ENCODE data around the gene RPS19BP1.

RPS19BP1 gene

DNA sequence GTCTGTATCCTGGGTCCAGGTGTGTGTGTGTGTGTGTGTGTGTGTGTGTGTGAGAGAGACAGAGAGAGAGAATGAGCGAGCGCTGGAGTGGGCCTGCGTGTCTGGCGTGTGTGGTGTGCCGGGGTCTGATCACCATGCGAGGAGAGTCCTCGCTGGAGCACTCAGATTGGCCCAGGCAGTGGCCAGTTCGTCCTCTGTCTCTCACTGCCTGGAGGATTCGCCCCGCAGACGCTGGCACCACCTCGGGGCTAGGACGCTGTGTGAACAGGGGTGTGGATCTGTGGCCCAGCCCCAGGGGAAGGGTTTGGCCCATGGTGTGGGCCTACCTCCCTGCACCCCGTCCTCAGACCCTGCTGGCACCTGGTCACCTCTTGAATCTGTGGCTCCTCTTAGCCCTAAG is 26.4 kb upstream of the RPS19BP1 start:
- DNase-seq = no peak

DNA sequence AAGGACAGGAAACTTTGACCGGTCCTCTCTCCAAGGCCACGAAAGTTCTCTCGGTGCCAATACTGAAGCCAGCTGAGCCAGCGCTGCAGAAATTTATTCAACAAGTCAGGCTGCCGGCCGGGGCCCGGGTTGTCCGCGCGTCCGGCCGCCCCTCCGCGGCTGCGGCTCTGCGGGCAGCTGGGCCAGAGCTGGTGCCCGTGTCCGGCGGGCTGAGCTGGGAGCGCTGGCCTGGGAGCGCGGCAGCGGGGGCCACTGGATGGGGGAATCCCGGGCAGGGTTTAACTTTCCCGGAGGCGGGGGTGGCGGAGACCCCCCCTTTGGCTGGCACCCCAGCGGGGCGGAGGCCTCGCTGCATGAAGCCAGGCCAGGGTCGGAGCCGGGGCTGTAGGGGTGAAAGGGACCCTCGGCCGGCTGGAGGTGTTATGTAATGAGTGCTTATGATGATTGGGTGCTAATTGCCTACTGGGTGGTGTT is 25.7 kb upstream of the RPS19BP1 start:
- DNase-seq = no peak

DNA sequence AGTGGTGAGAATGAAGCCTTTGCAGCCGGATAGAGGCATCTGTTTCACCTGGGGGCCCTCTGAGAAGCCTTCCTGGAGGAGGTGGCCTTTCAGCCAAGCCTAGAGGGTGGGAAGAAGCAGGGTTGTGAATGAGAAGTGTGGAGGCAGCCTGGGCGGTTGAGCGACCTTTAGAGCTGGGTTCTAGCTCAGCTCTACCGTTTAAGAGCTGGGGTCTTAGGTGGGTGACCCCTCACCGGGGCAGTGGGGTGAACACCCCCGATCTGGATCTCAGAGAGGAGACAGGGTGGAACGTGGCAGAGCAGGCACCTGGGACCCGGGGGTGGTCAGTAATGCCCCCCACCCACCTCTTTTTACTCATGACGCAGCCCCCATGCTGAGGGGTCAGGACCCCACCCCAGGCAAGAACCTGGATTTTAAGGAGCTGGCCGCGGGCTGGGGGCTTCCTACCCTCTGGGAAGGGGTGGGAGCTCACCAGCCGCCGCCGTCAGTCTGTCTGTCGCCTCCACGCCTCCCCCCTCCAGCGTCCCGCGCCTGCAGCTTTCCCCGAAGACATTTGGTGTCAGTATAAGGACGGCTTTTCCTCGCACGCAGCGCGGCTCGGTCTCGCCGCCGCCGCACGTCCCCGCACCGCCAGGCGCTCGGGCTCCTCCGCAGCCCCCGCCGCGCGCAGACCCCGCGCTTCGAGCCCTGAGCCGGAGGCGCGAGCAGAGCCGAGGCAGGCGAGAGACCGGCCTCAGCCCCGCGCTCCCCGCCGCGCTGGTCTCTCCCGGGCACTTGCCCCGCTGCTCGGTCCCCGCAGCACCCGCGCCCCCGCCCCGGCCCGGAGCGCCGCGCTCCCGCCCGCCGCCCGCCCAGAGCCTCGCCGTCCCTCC is 24.7 kb upstream of the RPS19BP1 start:
- DNase-seq = peak; percentile 41

DNA sequence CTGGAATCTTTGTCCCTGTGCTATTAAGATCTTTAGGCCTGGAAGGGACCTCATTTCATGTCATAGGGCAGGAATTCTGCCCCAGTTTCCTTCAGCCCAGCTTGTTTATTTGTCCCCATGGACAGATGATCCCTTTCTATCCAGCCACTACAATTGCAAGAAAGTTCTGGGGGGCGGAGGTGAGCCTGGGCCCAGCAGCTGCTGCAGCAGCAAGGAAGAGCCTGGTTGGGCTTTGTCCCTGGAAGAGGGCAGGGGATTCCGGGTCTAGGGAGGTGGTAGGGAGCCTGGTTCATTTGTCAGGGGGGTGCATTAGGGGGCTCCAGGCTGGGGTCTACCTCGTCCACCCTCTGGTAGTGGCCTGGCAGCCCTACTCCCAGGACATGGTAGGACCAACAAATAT is 21.6 kb upstream of the RPS19BP1 start:
- no peak for DNase-seq

DNA sequence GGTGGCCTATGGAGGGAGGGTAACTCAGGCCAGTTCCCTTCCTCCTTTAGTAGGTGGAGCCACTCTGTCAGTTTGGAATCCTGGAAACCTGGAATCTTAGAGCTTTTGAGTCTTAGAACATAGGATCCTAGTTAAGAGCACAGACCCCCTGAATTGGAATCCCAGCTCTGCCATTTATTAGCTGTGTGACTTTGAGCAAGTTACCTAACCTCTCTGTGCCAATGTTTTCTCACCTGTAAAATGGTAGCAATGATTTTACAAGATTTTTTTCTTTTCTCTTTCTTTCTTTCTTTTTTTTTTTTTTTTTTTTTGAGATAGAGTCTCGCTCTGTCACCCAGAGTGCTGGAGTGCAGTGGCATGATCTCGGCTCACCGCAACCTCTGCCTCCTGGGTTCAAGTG is 20.9 kb upstream of the RPS19BP1 start:
- no peak for DNase-seq

DNA sequence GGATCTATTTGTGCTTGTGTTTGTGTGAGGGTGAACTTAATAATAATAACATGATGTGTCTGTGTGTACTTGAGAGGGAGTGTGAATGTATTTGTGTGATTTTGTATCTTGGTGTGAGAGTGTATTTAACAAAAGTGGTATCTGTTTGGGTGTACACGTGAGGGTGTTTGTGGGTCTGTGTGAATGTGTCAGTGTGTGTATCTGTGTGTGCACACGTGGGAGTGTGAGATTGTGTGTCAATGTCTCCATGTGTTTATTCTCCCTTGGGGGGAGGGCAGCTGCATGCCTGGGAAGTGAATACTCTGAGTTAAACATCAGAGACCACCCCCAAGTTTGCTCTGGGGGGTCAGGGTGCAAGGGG is 15.0 kb upstream of the RPS19BP1 start:
- DNase-seq = no peak

DNA sequence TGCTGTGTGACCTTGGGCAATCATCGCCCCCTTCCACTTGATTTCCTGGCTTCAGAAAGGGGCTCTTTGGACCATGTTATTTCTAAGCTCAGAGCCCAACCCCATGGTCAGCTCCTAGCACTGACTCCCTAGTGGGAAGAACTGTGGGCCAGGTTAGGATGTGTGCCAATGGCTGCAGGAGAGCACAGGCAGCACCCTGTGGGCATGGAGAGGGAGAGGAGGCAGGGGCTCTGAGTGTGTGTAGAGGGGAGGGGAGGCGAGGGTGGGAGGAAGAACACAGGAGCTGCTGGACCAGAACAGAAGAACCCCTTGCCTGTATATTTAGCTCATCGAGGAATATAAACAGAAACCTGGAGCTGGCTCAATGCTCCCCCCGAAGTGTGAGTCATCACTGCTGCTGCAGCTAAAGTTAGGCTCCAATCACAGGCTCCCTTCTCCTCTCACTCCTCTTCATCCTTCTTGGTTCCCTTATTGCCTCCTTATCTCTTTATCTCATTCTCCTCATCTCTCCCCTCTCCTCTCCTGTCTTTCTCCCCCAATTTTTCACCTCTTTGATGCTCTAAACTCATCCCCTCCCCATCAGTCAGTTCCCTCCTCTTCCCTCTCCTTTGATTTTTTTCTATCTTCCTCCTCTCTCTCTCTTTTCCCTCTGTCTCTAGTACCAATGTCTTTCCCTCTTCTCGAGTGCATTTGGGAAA is 14.5 kb upstream of the RPS19BP1 start:
- DNase-seq = no peak

DNA sequence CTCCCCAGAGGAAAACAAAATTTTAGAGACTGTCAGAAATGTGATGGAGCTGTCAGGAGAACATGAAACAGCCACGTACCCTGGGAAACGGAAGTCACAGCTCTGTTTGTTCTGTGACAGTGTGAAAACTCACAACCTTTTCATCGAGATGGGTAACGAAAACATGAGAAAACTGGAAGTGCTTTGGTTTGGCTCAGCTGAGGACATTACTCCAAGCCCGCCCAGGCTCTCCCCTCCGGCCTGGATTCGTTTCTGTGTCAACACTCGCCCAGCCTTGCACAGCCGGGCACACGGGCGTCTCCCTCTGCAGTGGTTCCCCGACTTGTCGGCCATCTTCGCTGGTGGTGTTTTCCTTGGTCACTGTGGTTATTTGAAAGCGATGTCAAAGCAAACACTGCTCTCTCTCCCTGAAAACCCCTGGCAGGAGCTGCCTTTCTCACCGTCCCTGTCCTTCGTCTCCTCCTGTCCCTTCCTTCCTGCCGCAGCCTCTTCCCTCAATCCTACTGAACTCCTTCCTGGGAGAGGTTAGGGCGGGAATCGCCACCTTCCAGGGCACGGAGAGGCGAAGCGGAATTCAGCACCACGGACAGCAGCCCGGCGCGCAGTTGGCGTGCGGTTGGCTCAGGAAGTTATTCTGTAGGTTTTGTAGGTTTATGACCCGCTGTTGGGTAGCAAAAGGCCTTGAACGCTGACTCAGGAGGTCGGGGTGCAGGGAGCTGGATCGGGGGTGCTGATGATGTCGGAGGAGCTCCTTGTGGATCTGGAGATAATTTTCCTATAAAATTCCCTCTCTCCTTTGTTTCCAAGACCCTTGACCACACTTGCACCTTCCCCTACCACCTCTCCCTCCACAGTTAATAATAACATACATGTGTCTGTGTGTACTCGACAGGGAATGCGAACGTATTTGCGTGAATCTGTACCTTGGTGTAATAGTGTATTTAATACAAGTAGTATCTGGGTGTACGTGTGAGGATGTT is 13.1 kb upstream of the RPS19BP1 start:
- DNase-seq = no peak

DNA sequence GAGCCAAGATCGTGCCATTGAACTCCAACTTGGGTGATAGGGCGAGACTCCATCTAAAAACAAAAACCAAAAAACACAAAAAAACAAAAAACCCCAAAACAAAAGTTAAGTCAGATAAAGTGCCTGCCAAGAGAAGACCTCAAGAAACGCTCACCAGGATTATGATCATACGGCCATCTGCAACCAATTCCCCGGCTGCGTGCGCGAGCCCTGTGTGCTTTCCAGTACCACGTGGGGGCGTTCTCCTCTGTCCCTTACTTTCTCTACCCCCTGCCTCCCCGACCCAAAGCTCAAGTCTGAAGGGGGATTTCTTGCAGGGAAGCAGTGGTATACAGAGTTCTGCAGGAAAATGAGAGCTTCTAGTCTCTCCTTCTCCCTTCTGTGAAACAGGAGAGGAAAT is 10.5 kb upstream of the RPS19BP1 start:
- no peak for DNase-seq

DNA sequence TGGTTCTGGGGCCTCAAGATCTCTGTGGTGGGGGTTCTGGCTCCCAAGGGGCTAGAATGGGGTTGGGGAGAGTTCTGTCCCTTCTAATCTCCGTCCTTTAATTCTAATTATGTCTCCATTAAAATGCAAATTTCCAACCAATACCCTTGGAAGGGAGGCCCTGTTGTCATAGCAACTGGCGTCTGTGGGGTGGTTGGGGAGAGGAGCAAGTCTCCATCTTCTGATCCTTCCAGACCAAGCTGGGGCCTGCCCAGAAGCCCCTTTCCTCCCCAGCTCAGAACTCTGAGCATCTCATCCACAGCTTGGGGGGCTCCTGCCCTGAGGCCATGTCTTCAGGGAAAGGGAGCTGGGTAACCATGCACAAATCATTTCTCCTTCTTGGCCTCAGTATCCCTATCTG is 5.4 kb upstream of the RPS19BP1 start:
- DNase-seq = no peak

DNA sequence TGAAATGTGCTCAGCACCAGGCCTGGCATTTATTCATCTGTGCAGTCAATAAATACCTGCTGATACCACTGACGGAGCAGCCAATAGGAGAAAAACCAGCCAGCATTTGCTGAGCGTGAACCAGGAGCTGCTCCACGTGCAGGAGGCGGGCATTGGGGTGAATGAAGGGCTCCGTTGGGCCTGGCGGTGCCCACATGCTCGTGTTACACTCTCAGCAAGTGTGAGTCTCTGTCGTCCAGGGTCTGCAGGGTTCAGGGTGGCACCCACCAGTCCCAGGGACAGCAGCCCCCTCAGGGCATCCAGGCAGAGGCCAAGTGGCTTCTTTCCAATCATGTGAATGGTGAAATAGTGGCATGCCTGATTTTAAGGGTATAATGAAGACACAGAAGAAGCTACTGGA is 4.2 kb upstream of the RPS19BP1 start:
- DNase-seq = no peak

DNA sequence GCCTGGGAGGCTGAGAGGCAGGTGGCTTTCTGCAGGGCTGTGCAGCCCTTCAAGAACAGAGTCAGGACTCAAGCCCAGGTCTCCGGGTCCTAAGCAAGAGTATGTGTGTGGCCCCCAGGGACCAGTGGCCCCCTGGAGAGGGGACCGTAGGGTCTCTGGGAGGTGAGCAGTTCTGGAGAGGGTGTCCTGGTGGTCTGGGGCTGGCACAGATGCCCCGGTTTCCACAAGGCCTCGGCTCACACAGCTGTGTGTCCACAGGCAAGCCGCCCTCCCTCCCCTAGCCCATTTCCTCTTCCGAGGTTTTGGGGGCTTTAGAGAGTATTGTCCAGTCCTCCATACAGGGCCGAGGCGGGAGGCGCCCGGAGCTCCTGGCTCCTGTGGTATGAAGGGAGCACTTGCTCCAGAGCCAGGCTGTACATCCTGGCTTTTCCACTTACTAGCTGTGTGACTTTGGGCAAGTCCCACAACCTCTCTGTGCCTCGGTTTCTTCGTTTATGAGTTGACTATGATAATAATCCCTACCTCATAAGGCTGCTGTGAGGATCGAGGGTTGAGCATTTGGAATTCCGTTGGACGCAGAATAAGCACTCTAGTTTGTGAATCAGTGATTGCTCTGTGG is 3.4 kb upstream of the RPS19BP1 start:
- no peak for DNase-seq

DNA sequence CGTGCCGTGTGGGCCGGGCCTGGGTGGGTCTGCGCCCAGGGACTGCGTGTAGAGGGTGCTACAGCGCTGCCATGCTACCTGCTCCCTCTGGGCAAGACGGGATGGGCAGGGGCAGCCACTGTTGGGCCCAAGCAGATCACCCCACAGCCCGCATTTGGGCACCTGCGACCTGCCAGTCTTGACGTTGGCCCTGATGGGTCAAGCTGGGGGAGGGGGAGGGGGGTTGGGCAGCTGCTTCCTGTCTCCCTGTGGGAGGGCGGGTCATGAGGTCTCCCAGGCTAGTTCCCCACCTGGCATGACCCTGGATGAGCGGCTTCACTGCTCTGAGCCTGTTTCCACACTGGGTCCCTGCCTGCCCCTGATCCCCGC is 2.8 kb upstream of the RPS19BP1 start:
- DNase-seq = no peak

DNA sequence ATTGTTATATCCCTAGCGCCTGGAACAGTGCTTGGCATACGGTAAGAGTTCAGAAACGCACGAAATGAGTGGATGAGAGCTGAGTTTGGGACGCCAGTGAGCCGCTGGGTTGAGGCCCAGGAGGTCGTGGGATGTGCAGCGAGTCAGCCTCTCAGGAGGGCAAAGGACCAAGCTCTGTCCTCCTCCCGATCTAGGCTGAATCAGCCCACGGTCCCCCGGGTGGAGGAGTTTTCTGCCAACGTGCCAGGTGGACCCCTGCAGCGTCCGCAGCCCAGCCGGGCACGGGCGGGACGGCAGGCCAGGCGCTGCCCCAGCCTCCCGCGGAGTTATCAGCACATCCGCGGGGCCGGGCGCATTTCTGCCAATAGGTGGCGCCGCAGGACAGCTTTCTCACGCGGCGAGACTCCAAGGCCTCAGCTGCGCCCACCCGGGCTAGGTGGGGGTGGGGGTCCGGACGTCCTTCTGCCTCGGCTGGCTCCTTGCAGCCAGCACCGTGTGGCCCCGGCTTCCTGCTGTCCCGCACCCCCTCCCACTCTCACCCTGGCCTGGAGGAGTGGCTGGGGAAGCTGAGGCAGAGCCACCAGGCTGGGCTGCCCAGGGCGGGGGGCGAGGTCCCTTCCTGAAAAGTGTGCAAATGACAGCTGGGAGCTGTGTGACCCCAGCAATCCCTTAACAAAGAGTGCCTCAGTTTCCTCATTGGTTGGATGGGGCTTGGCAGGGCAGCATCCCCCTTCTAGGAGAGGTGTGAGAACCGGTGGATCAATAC is 2.2 kb upstream of the RPS19BP1 start:
- peak; percentile 77 for DNase-seq

DNA sequence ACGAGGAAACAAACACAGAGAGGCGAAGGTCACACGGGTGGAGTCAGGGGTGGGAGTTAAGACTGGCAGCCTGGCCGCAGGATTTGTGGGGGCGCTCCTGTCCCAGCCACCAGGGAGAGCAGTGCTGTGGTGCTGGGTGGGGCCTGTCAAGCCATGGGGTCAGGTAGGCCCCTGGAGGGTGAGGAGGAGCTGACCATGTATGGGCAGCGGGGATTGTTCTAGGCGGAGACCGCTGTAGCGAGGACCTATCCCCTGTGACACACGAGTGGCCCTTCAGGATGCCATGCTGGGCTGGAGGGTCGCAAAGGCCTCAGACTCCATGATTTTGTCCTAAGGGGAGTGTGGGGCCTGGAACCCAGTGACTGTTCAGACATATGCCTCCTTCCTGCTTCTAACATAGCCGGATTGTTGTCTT is 1.6 kb upstream of the RPS19BP1 start:
- no peak for DNase-seq

DNA sequence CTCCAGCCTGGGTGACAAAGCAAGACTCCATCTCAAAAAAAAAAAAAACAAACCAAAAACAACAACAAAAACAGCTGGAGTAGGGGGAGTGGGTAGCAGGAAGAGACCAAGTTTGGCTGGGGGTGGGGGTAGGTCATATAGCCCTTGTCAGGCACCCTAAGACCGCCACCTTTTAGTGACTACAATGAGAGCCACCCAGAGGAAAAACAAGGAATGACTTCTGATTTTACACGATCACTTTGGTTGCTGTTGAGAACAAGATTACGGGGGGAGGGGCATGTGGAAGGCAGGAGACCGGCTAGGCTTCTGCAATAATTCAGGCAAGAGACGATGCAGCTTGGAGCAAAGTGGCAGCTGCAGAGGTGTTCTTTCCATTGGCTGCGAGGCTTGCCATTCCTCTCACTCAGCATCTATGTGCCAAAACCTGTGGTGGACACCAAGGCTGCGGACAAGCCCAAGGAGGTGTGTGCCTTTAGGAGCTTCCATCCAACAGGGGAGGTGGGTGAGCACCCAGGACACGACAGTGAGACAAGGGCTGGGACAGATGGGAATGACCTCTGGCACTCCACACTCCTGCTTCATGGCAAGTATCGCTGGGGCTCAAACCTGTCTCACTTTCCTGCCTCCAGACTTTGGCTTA is 1.7 kb downstream of the RPS19BP1 start:
- DNase-seq = no peak

DNA sequence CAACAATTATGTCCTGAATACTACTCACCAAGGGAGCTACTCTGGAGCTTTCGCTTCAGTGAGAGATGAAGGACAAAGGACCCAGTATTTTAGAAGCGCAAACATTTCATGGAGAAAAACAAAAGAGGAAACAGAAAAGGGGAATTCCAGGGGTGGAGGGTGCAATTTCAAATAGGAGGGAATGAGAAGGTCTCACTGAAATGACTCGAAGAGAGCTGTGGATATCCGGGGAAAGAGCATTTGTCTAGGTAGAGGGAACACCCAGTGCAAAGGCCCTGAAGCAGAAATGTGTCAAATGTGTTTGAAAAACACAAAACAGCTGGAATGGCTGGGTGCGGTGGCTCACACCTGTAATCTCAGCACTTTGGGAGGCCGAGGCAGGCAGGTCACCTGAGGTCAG is 2.4 kb downstream of the RPS19BP1 start:
- DNase-seq = no peak

DNA sequence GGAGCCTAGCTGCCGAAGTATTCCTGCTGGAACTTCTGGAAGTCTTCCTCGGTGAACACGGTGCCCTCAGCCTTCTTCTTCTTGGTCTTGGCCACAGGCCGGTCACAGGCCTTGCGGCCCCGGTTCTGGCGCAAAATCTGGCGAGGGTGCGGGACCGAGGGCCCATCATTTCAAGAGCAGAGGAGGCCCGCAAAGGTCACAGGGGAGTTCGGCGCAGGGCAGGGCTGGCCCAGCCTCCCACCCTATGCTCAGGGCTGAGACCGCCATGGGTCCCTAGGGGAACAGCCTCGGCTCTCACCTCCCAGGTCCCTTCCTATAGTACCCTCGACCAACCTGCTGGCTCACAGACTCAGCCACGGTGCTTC is 3.1 kb downstream of the RPS19BP1 start:
- no peak for DNase-seq

DNA sequence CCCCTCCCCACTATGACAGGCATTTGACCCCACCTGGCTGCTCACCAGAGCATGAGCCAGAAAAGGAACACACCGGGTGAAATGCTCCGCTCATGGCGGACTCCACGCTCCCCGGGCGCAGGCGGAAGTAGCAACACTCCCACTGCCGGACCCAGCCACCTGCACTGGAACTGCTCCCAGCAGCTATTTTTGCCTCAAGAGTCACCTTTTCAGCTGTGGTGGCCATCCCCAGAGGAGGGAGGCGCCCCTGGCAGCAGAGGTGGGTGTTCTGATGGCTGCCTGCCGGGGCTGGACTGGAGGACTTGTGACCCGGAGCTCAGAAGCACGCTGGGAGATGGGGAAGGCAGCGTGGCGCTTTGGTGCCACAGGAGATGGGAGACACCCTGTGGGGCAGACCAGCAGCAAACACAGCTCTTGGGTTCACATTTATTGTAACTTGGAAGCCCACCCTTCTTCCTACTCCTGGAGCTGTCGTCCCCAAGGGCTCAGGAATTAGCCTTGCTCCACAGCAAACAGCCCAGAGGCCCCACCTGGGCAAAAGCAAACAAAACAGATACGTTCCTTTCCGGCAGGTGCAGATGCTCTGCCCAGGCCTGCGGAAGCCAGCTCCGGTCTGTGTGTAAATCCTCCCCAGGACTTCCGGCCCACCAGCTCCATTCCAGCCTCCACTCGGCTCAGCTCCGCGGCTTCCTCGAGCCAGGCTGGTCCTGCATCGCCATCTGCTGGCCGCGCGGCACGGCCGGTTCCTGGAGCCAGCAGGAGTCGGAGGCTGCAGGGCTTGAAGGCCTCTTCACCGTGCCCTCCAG is 3.7 kb downstream of the RPS19BP1 start:
- peak; percentile 94 for DNase-seq

DNA sequence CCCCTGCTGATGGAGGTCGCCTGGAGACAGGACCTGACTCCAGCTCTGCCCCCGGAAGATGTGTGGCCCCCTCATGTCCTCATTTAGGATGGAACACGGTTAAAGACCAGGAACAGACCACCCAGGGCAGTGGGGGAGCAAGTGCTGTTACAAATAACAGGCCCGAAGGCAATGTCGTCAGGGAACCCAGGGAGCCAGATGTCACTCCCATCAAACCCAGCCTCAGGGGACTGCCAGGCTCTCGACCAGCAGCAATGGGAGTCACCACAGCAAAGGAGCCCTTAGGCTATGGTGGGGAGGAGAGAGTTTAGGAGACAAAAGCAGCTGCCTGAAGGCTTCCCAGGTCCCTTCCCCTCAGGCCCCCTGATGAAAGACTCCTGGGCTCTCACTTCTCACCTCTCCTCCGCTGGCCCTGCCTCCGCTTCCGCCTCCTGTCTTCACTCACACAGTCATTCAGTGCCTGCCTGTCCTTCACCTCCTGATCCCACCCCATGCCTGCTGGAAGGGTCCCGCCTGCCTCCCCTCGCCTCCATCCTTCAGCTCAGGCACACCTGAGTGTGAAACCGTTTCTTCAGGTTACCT is 4.4 kb downstream of the RPS19BP1 start:
- DNase-seq = no peak

Data from midbrain (tissue), 1 donor.